Panc1 (cell line): ENCODE data around the gene NTRK1.

Experiments
- POLR2AphosphoS5 ChIP-seq: IDR thresholded peaks from 2 replicates; pipeline ENCODE4 v1.6.1; 2012; ENCODE audit warnings: mild to moderate bottlenecking, low read depth, low read length, moderate library complexity
- TF ChIP-seq, protein P1 (sequence below): fragments of 450-650 bp; IDR thresholded peaks from 2 replicates; pipeline ENCODE4 v1.5.1; 2017; ENCODE audit warnings: mild to moderate bottlenecking
- TF ChIP-seq, protein P2 (sequence below), 2 experiments: IDR thresholded peaks; 2 replicates each; pipeline ENCODE4 v1.6.1; 2011 to 2012; ENCODE audit warnings: low read depth in 2 of 2, control low read depth in 1 of 2, low read length in 1 of 2, mild to moderate bottlenecking in 1 of 2, moderate library complexity in 1 of 2; ENCODE audit not compliant: insufficient read depth in 1 of 2

DNA sequence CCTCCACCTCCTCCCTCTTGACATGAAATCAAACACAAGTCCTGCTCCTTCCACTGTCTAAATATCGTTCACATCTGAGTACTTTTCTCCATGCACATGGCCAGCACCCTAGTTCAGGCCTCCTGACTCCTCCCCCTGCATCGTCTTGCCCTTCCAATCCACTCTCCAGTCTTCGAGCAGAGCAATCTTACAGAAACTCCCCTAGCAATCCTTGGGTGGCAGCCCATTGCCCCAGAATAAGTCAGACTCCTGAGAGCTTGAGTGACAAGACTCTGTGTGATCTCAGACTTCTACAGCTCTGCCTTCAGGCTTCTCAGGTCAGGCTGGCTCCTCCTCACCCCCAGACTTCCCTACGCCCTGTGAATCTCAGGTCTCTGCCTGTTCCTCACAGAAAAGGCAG is 49.5 kb upstream of the NTRK1 start:
- TF ChIP-seq, protein P1, sequence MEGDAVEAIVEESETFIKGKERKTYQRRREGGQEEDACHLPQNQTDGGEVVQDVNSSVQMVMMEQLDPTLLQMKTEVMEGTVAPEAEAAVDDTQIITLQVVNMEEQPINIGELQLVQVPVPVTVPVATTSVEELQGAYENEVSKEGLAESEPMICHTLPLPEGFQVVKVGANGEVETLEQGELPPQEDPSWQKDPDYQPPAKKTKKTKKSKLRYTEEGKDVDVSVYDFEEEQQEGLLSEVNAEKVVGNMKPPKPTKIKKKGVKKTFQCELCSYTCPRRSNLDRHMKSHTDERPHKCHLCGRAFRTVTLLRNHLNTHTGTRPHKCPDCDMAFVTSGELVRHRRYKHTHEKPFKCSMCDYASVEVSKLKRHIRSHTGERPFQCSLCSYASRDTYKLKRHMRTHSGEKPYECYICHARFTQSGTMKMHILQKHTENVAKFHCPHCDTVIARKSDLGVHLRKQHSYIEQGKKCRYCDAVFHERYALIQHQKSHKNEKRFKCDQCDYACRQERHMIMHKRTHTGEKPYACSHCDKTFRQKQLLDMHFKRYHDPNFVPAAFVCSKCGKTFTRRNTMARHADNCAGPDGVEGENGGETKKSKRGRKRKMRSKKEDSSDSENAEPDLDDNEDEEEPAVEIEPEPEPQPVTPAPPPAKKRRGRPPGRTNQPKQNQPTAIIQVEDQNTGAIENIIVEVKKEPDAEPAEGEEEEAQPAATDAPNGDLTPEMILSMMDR, result no peak
- TF ChIP-seq, protein P2, sequence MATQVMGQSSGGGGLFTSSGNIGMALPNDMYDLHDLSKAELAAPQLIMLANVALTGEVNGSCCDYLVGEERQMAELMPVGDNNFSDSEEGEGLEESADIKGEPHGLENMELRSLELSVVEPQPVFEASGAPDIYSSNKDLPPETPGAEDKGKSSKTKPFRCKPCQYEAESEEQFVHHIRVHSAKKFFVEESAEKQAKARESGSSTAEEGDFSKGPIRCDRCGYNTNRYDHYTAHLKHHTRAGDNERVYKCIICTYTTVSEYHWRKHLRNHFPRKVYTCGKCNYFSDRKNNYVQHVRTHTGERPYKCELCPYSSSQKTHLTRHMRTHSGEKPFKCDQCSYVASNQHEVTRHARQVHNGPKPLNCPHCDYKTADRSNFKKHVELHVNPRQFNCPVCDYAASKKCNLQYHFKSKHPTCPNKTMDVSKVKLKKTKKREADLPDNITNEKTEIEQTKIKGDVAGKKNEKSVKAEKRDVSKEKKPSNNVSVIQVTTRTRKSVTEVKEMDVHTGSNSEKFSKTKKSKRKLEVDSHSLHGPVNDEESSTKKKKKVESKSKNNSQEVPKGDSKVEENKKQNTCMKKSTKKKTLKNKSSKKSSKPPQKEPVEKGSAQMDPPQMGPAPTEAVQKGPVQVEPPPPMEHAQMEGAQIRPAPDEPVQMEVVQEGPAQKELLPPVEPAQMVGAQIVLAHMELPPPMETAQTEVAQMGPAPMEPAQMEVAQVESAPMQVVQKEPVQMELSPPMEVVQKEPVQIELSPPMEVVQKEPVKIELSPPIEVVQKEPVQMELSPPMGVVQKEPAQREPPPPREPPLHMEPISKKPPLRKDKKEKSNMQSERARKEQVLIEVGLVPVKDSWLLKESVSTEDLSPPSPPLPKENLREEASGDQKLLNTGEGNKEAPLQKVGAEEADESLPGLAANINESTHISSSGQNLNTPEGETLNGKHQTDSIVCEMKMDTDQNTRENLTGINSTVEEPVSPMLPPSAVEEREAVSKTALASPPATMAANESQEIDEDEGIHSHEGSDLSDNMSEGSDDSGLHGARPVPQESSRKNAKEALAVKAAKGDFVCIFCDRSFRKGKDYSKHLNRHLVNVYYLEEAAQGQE (IDR thresholded peaks at IDR 0.05; ENCODE audit: insufficient read depth in 1 of 2, low read depth in 2 of 2, low read length in 1 of 2), result no peak
- no peak for TF ChIP-seq POLR2AphosphoS5
